GM18502 (cell line): ENCODE measurements around the gene GPT2.

Experiments
- ATAC-seq: cut with Tn5 transposase; IDR thresholded peaks from one replicate; pipeline ENCODE4 v1.9.1; 2021; ENCODE audit warnings: mild to moderate bottlenecking; ENCODE audit not compliant: unreplicated experiment, poor library complexity

GPT2 gene

GRCh38 chr16:46954562-46954961, 70.4 kb downstream of the GPT2 start:
- no peak for ATAC-seq

GRCh38 chr16:46961373-46962353, 77.5 kb downstream of the GPT2 start:
- peak; percentile 72 for ATAC-seq

- ATAC-seq = no peak
Measured at GRCh38 chr16:46962629-46963028, 78.5 kb downstream of the GPT2 start.

DNA sequence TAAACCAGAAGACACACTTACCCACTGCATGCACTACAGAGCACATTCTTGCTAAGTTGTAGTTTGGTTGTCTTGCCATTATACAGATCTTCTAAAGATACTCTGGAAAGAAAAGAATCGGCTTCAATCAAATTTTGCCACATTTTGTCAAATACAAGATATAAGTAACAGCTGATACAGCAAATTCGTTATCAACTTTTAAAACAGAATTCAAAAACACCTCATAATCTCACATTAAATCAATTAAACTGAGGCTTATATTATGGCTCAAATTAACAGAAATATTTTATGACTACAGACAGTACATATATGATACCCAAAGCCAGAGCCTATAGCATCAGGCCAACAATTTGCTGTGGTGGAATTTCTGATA, 83.9 kb downstream of the GPT2 start:
- no peak for ATAC-seq

DNA sequence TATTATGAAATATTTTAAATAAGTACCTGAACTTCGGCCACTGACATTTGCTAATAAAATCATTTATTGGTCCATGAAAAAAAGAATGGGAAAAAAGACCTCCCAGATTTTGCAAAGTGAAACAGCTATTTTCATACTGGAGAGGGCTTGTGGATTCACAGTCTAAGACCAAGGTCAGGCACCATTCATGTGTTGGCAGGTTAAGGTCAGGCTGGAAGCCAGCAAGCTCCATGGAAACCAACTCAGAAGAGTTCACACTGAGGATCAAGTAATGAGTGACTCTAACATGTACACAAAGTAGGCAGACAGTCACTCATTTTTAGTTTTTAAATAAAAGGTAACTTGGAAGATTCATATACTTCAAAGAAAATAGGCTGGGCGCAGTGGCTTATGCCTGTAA, 85.9 kb downstream of the GPT2 start:
- no peak for ATAC-seq

- no peak for ATAC-seq
Measured at GRCh38 chr16:46971271-46971670, 87.1 kb downstream of the GPT2 start.

DNA sequence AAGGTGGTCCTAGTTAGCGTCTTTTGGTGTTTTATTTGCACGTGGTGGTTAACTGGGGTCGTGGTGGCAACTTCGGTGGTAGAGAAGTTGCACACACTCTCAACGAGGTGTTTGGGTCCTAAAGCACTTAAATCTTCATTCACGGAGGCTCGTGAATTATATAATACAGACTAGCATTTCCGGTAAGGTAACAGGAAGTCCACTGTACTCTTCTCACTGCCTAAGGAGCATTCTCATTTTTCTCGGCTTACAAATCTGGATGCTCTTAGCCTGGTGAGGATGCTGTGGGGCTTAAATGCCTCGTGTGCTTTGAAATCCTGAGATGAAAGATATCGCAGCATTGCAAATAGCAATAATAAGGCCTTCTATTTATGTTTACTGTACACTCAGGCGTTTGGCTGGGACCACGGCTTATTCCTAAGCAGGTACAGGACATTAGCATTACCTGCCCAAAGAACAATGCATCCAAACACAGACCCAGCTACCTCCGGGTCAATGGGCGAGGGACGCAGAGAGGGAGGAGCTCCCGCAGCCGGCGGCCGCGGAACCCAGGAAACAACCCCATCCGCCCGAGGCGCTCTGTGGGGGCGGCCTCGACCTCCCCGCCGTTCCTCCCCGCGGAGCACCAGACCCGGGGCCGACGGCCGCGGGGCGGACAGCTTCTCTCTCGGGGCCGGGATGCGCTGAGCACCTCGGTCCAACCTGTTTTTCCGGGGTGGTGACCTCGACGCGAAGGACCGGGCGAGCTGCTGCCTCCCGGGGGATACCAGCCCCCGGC, 88.5 kb downstream of the GPT2 start:
- peak; percentile 48 for ATAC-seq

GRCh38 chr16:46973207-46973995, 89.2 kb downstream of the GPT2 start, which contains the start of gene DNAJA2:
DNAJA2 (minus strand) TSS chr16:46973674; CDS start chr16:46973572, 102 bp downstream.
- ATAC-seq = peak; percentile 83

GRCh38 chr16:46973996-46974324, 89.8 kb downstream of the GPT2 start:
- ATAC-seq = no peak

GRCh38 chr16:46974352-46974751, 90.2 kb downstream of the GPT2 start:
- ATAC-seq = no peak

DNA sequence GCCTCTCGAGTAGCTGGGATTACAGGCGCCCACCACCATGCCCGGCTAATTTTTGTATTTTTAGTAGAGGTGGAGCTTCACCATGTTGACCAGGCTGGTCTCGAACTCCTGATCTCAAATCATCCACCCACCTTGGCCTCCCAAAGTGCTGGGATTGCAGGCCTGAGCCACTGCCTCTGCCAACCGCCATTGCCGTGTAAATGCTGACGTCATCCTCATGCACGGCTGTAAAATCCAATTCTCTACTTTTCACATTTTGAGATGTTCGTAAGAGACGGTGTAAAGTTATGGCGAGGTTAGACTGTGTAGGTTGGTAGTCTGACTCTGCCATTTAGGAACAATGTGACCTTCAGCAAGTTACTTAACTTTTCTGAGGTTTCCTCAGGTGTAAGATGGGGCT, 91.0 kb downstream of the GPT2 start:
- ATAC-seq = no peak

DNA sequence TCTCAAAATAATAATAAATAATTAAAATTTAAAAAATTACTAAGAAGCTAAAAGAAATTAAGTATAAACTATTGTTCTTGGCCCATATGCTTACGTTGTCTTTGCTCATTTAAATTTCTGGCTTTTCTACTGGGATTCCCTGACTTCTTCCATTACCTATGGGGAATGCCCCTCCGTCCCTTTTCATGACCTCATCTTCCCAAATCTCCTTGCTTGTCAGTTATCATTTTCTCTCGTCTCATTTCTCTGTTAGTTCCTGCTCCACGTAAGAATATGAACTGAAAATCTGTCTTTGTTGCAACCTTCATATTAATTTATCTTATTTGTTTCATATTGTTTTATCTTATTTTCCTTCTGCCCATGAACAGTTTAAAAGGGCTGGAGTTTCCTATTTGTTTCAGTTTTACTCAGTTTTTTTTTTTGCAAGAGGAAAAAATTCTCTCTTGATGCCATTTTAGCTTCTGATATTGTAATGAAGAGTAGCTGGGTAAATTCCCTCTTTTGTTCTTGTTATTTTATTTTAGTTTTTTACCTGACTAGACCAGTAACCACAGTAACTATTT, 91.8 kb downstream of the GPT2 start:
- ATAC-seq = no peak

- no peak for ATAC-seq
Measured at GRCh38 chr16:46976550-46976949, 92.4 kb downstream of the GPT2 start.
